SK-N-SH (cell line): ENCODE measurements around the gene CFHR4.

ENCODE experiments used
- EZH2phosphoT487 ChIP-seq: fragments of 200-600 bp; sonication (generic); IDR thresholded peaks from 2 replicates; pipeline ENCODE4 v1.6.1; 2017; ENCODE audit warnings: low read depth, mixed run types, mild to moderate bottlenecking, antibody characterized with exemption, moderate library complexity, borderline replicate concordance
- MXI1 ChIP-seq: IDR thresholded peaks from 2 replicates; pipeline ENCODE4 v1.6.1; 2012; ENCODE audit warnings: mild to moderate bottlenecking, low read depth, low read length, improper control_type of control experiment
- NFIC ChIP-seq: IDR thresholded peaks from 2 replicates; pipeline ENCODE4 v1.4.0; 2012; ENCODE audit warnings: borderline replicate concordance
- SMC3 ChIP-seq: IDR thresholded peaks from 2 replicates; pipeline ENCODE4 v1.6.1; 2012; ENCODE audit warnings: low read depth, low read length, improper control_type of control experiment
- YY1 ChIP-seq: IDR thresholded peaks from 2 replicates; pipeline ENCODE4 v1.4.0; 2012; ENCODE audit warnings: low read depth, mild to moderate bottlenecking

DNA sequence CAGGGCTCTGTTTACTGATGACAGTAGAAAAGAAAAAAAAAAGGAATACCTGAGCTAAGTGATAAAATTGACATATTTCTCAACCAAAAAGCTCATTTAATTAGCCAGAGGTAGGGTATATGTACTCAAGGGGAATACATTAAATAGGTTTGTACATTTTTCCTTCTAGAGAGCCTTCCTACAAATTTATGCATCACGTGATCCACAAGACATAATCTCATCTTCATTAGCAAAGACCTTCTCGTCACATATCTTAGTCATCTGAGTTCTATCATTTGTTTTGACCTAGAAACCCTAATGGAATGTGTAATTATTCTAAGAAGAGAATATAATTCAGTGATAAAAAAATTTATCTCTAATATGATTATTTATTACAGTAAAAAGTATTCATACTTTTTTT, 30.7 kb upstream of the CFHR4 start:
- TF ChIP-seq NFIC, result no peak
- TF ChIP-seq YY1, result no peak
- no peak for TF ChIP-seq SMC3
- no peak for TF ChIP-seq EZH2phosphoT487
- TF ChIP-seq MXI1, result no peak
